K562 (cell line): ENCODE data around the gene PTGIR. TPM values are rescaled to one million over a fixed set of nuclear protein-coding genes. Genes with fewer than 3 reads are reported as not detected.

Experiments used
- ARID1B ChIP-seq: fragments of 450-650 bp; IDR thresholded peaks from 2 replicates; pipeline ENCODE4 v1.6.1; 2016; ENCODE audit warnings: antibody characterized with exemption, mild to moderate bottlenecking, inconsistent platforms
- BDP1 ChIP-seq: IDR thresholded peaks from 3 replicates; pipeline ENCODE4 v1.6.1; 2011; ENCODE audit not compliant: insufficient read length, insufficient read depth
- CREM ChIP-seq: IDR thresholded peaks from 2 replicates; pipeline ENCODE4 v1.6.1; 2014; ENCODE audit warnings: antibody characterized with exemption, low read depth
- GTF2E2 ChIP-seq: fragments of 200-800 bp; sonication (Bioruptor generic); IDR thresholded peaks from 2 replicates; pipeline ENCODE4 v1.6.1; 2016; ENCODE audit warnings: missing genetic modification characterization, missing compliant biosample characterization
- HDAC8 ChIP-seq: fragments of 450-650 bp; IDR thresholded peaks from 2 replicates; pipeline ENCODE4 v1.6.1; 2016; ENCODE audit warnings: mild to moderate bottlenecking, missing genetic modification characterization, moderate library complexity, missing compliant biosample characterization
- HES1 ChIP-seq: fragments of 450-650 bp; IDR thresholded peaks from 2 replicates; pipeline ENCODE4 v1.6.1; 2016; ENCODE audit warnings: low read depth, mild to moderate bottlenecking, moderate library complexity
- NCOA6 ChIP-seq: fragments of 450-650 bp; IDR thresholded peaks from 2 replicates; pipeline ENCODE4 v1.6.1; 2017; ENCODE audit warnings: mild to moderate bottlenecking
- PCBP2 ChIP-seq: fragments of 200-400 bp; formaldehyde crosslinking; IDR thresholded peaks from 2 replicates; pipeline ENCODE4 v1.6.1; 2018; ENCODE audit warnings: low read length, low read depth, mild to moderate bottlenecking, moderate library complexity; ENCODE audit not compliant: poor library complexity, severe bottlenecking
- PKNOX1 ChIP-seq: fragments of 450-650 bp; IDR thresholded peaks from 2 replicates; pipeline ENCODE4 v1.6.1; 2016
- RCOR1 ChIP-seq, 2 experiments: IDR thresholded peaks; 2 replicates each; pipeline ENCODE4 v1.6.1; 2012; ENCODE audit warnings: low read depth in 2 of 2, low read length in 2 of 2, borderline replicate concordance in 1 of 2, improper control_type of control experiment in 1 of 2
- RFX5 ChIP-seq: IDR thresholded peaks from 2 replicates; pipeline ENCODE4 v1.6.1; 2011; ENCODE audit warnings: low read depth, mild to moderate bottlenecking, improper control_type of control experiment, low read length
- SLC30A9 ChIP-seq: fragments of 250-450 bp; sonication (Bioruptor Pico); IDR thresholded peaks from 2 replicates; pipeline ENCODE4 v1.8.0; 2022; ENCODE audit warnings: mild to moderate bottlenecking, moderate library complexity
- SMARCC2 ChIP-seq: fragments of 450-650 bp; IDR thresholded peaks from 2 replicates; pipeline ENCODE4 v1.6.1; 2017; ENCODE audit warnings: antibody characterized with exemption, moderate library complexity, mild to moderate bottlenecking, low read depth
- SRSF3 ChIP-seq: fragments of 200-400 bp; formaldehyde crosslinking; IDR thresholded peaks from 2 replicates; pipeline ENCODE4 v1.6.1; 2016; ENCODE audit warnings: mild to moderate bottlenecking, low read length, moderate library complexity; ENCODE audit not compliant: insufficient read depth
- TCF7 ChIP-seq: sonication (generic); IDR thresholded peaks from 2 replicates; pipeline ENCODE4 v1.6.1; 2016; ENCODE audit warnings: antibody characterized with exemption, borderline replicate concordance
- ZBTB1 ChIP-seq: sonication (generic); formaldehyde crosslinking; IDR thresholded peaks from 2 replicates; pipeline ENCODE4 v1.8.1; 2023; ENCODE audit warnings: missing genetic modification reagents, low read depth, mild to moderate bottlenecking, borderline replicate concordance
- ZFP91 ChIP-seq: sonication (generic); formaldehyde crosslinking; IDR thresholded peaks from 2 replicates; pipeline ENCODE4 v1.8.0; 2022; ENCODE audit warnings: mild to moderate bottlenecking, missing genetic modification reagents
- ZNF436 ChIP-seq: fragments of 250-450, 450-650 bp; sonication (Bioruptor Pico); formaldehyde crosslinking; IDR thresholded peaks from 2 replicates; pipeline ENCODE4 v1.7.0; 2020; ENCODE audit warnings: mild to moderate bottlenecking
- ZSCAN29 ChIP-seq: fragments of 450-650 bp; IDR thresholded peaks from 2 replicates; pipeline ENCODE4 v1.6.1; 2017
- polyA plus RNA-seq, 8 experiments: library from polyadenylated mRNA; depleted of rRNA in 4 of 8; stranded (reverse) in 5 of 8; unstranded in 3 of 8; fragments of >200 nt; fragmentation: Nextera tagmentation in 2 of 8; fragmentation: Illumina TruSeq in 1 of 8; extraction: Ambion mirVana in 2 of 8; extraction: Trizol in 1 of 8; gene quantifications; 2 replicates each; pipeline versions ENCODE4 v1.2.1 to v1.2.3, GENCODE V29; 2011 to 2014; ENCODE audit warnings: inconsistent platforms in 1 of 8, missing spikeins in 1 of 8
- total RNA-seq, 7 experiments: library from RNA; depleted of rRNA in 6 of 7; stranded (reverse); fragments of >200 nt in 6 of 7; fragmentation: Illumina TruSeq in 2 of 7; extraction: Trizol in 2 of 7; gene quantifications; 2 replicates each; pipeline versions ENCODE4 v1.2.1 to v1.2.3, GENCODE V29; 2011 to 2021; ENCODE audit warnings: low replicate concordance in 1 of 7
- TF ChIP-seq, protein P1 (sequence below): fragments of 450-650 bp; IDR thresholded peaks from 2 replicates; pipeline ENCODE4 v1.6.1; 2017; ENCODE audit warnings: antibody characterized with exemption, mild to moderate bottlenecking
- TF ChIP-seq, protein P2 (sequence below): fragments of 250-450 bp; sonication (Bioruptor Pico); IDR thresholded peaks from 2 replicates; pipeline ENCODE4 v1.9.0; 2021; ENCODE audit warnings: mild to moderate bottlenecking

The PTGIR gene
- total and polyA plus RNA-seq, 9 of the 15 experiments (the other 6 are each of a cell fraction or from before 2014, with no cell fraction given) = 0.11 to 3.4 (median 1.1) TPM; not detected in 1

GRCh38 chr19:46574533-46574932 lies 50.4 kb downstream of the PTGIR start (continued):
- TF ChIP-seq, protein P1, sequence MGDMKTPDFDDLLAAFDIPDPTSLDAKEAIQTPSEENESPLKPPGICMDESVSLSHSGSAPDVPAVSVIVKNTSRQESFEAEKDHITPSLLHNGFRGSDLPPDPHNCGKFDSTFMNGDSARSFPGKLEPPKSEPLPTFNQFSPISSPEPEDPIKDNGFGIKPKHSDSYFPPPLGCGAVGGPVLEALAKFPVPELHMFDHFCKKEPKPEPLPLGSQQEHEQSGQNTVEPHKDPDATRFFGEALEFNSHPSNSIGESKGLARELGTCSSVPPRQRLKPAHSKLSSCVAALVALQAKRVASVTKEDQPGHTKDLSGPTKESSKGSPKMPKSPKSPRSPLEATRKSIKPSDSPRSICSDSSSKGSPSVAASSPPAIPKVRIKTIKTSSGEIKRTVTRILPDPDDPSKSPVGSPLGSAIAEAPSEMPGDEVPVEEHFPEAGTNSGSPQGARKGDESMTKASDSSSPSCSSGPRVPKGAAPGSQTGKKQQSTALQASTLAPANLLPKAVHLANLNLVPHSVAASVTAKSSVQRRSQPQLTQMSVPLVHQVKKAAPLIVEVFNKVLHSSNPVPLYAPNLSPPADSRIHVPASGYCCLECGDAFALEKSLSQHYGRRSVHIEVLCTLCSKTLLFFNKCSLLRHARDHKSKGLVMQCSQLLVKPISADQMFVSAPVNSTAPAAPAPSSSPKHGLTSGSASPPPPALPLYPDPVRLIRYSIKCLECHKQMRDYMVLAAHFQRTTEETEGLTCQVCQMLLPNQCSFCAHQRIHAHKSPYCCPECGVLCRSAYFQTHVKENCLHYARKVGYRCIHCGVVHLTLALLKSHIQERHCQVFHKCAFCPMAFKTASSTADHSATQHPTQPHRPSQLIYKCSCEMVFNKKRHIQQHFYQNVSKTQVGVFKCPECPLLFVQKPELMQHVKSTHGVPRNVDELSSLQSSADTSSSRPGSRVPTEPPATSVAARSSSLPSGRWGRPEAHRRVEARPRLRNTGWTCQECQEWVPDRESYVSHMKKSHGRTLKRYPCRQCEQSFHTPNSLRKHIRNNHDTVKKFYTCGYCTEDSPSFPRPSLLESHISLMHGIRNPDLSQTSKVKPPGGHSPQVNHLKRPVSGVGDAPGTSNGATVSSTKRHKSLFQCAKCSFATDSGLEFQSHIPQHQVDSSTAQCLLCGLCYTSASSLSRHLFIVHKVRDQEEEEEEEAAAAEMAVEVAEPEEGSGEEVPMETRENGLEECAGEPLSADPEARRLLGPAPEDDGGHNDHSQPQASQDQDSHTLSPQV = no peak
- no peak for TF ChIP-seq PCBP2
- 0 out of 2 replicates have a peak, but pooled peaks have one; percentile 36 for TF ChIP-seq CREM
- TF ChIP-seq BDP1 = no peak
- no peak for TF ChIP-seq GTF2E2 (tag)
- TF ChIP-seq SLC30A9 (CRISPR knock-in tag) = no peak
- TF ChIP-seq ZFP91 = no peak
- TF ChIP-seq HDAC8 (tag) = no peak
- TF ChIP-seq NCOA6 = no peak
- TF ChIP-seq SRSF3 = no peak
- TF ChIP-seq, protein P2, sequence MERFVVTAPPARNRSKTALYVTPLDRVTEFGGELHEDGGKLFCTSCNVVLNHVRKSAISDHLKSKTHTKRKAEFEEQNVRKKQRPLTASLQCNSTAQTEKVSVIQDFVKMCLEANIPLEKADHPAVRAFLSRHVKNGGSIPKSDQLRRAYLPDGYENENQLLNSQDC (CRISPR knock-in tag) = no peak
- TF ChIP-seq ZNF436 = no peak
- TF ChIP-seq TCF7 = peak; percentile 94
- peak; percentile 38; the same call in 1 of the 2 replicates for TF ChIP-seq ARID1B
- no peak for TF ChIP-seq RFX5
- 0 out of 2 replicates have a peak, but pooled peaks have one; percentile 30 for TF ChIP-seq HES1
- TF ChIP-seq RCOR1 (IDR thresholded peaks at IDR 0.05; ENCODE audit: borderline replicate concordance in 1 of 2, low read depth in 2 of 2, low read length in 2 of 2) = peak in 1 of 2 experiments; percentile 74; a peak in 1 of 4 replicates
- peak; percentile 48 for TF ChIP-seq PKNOX1
- TF ChIP-seq ZSCAN29 = no peak
- no peak for TF ChIP-seq SMARCC2
- no peak for TF ChIP-seq ZBTB1 (CRISPR knock-in tag)
